Lower lobe of right lung (tissue), 2 donors: Measurements from ENCODE around the gene APOBR. TPM values are rescaled to one million over a fixed set of nuclear protein-coding genes. Genes with fewer than 3 reads are reported as not detected.

Experiments
- ATAC-seq, 2 donors: fragments of 200-7000 bp; cut with Tn5 transposase; one replicate each; pipeline ENCODE4 v1.9.1; 2020 to 2022; ENCODE audit warnings: mild to moderate bottlenecking in 2 of 2, moderate library complexity in 2 of 2
- DNase-seq: peaks from one replicate; pipeline ENCODE4 v3.0.0-alpha.2; 2020
- H3K27ac ChIP-seq: fragments of 200-600 bp; one replicate; pipeline ENCODE4 v1.8.0; 2022
- H3K27me3 ChIP-seq: fragments of 200-600 bp; one replicate; pipeline ENCODE4 v1.8.0; 2022; ENCODE audit warnings: low read depth
- H3K36me3 ChIP-seq: fragments of 200-600 bp; one replicate; pipeline ENCODE4 v1.8.0; 2022; ENCODE audit warnings: mild to moderate bottlenecking
- H3K4me1 ChIP-seq: fragments of 200-600 bp; one replicate; pipeline ENCODE4 v1.8.0; 2022
- H3K4me3 ChIP-seq: fragments of 200-600 bp; one replicate; pipeline ENCODE4 v1.8.0; 2022; ENCODE audit warnings: mild to moderate bottlenecking
- H3K9me3 ChIP-seq: fragments of 200-600 bp; one replicate; pipeline ENCODE4 v1.8.0; 2022
- intact Hi-C: fragments of 100-400 bp; cut with DNase I; formaldehyde crosslinking; loops from one replicate; pipeline ENCODE4 v1.11.0; 2022
- total RNA-seq: library from RNA; stranded (reverse); fragmentation: NEBNext Ultra II Directional; extraction: Animal tissue kit (Norgen Biotek cat#: 25700); gene quantifications from one replicate; pipeline ENCODE4 v1.2.1, GENCODE V29; 2021
- TF ChIP-seq, protein P1 (sequence below): fragments of 200-600 bp; IDR thresholded peaks from one replicate; pipeline ENCODE4 v1.8.0; 2022; ENCODE audit warnings: antibody characterized with exemption, mild to moderate bottlenecking
- donor health status: DM: no; HTN: yes; CAD: no; lungs with severe emphysema.

The APOBR gene
- total RNA-seq, 1 donor from 2014 or later: 29.2 TPM

DNA sequence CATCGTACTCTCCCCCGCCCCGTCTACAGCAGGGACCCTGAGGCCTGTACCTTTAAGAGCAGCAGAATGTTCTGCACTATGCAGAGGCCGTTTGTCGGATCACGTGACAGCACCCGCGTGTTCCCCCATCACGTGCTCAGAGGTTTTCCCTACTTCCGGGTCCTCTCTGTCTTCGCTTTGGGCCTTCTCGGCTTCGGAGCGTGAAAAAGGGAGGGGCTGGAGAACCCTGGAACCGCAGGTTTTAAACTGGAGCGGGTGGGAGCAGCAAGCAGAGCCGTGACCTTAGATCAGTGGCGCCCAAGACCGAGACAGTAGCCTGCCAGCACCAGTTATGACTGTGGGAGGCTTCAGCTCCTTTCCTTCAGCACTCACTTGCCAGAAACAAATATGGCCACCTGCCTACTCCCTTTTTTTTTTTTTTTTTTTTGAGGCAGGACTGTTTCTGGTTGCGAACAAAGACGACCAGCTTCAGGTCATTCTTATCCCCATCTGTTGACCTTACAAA lies 2.4 kb upstream of the APOBR start, which contains the start of gene CLN3:
Gene CLN3, minus strand, starts transcription at position 105 of the 505 bp plus-strand sequence. CDS start 315 bp downstream, outside the sequence.
- TF ChIP-seq, protein P1, sequence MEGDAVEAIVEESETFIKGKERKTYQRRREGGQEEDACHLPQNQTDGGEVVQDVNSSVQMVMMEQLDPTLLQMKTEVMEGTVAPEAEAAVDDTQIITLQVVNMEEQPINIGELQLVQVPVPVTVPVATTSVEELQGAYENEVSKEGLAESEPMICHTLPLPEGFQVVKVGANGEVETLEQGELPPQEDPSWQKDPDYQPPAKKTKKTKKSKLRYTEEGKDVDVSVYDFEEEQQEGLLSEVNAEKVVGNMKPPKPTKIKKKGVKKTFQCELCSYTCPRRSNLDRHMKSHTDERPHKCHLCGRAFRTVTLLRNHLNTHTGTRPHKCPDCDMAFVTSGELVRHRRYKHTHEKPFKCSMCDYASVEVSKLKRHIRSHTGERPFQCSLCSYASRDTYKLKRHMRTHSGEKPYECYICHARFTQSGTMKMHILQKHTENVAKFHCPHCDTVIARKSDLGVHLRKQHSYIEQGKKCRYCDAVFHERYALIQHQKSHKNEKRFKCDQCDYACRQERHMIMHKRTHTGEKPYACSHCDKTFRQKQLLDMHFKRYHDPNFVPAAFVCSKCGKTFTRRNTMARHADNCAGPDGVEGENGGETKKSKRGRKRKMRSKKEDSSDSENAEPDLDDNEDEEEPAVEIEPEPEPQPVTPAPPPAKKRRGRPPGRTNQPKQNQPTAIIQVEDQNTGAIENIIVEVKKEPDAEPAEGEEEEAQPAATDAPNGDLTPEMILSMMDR: no peak
- H3K36me3 ChIP-seq: peaks cover 30% of the 10 kb centered on the region
- peaks cover 33% of the 10 kb centered on the region for H3K4me1 ChIP-seq
- peak within 1 kb of the TSS; percentile 98 for H3K27ac ChIP-seq
- no peaks in the 10 kb centered on the region for H3K27me3 ChIP-seq
- peak within 1 kb of the TSS; percentile 99 for H3K4me3 ChIP-seq
- intact Hi-C loops: no loop called here
- peak; percentile 94 to 96 for ATAC-seq
- DNase-seq: peak; percentile 95
- no peaks in the 10 kb centered on the region for H3K9me3 ChIP-seq

DNA sequence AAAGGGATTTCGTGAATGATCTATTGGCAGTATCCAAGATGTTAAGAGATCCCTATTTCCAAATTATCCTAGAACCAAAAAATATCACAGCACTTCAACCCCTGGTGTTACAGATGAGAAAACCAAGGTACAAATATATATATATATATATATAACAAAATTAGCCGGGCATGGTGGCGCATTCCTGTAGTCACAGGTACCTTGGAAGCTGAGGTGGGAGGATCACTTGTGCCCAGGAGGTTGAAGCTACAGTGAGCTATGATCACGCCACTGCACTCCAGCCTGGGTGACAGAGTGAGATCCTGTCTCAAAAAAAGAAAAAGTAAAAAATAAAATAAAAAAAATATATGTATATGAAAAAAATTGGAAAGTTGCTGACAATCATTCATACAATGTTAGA lies 1.9 kb upstream of the APOBR start:
- ATAC-seq: no peak

DNA sequence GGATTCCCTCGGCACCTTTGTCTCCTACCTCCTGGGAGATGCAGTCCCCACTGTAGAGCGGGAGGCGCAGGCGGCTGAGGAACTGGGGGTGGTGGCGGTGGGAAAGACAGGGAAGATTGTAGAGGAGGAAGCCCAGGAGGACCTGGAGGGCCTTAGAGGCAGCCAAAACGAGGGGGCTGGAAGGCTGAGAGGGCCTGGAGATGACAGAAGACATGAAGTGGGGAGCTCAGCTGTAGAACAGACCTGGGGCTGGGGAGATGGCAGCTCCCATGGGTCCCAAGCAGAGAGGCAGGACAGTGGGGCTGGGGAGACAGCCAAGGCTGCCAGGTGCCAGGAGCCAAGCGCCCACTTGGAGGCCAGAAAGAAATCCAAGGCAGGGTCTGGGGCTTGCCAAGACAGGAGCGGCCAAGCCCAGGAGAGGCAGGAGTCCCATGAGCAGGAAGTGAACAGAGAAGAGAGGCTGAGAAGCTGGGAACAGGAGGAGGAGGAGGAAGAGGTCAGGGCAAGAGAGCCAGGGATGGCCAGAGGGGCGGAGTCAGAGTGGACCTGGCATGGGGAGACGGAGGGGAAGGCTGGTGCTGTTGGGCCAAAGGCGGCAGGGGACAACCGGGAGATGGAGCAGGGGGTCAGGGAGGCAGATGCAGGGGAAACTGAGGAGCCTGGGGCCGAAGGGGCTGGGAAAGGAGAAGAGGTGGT lies 803 bp downstream of the APOBR start:
- Histone ChIP-seq H3K9me3 (no peaks in the 10 kb centered on the region), H3K4me3 (peak overlapping the region; percentile 50), H3K27me3 (no peaks in the 10 kb centered on the region), H3K27ac (peak overlapping the region; percentile 98), H3K36me3 (no peaks in the 10 kb centered on the region), H3K4me1 (peaks cover 26% of the 10 kb centered on the region)
- ATAC-seq (no peak), DNase-seq (no peak)
- TF ChIP-seq, protein P1: no peak
- intact Hi-C loops: no loop called here

More for the DNA sequence above, 1.9 kb upstream of the APOBR start:
- intact Hi-C loops: no loop called here
- Histone ChIP-seq H3K27me3 (no peaks in the 10 kb centered on the region), H3K36me3 (peaks cover 25% of the 10 kb centered on the region), H3K9me3 (no peaks in the 10 kb centered on the region), H3K27ac (peak overlapping the region; percentile 98), H3K4me1 (peaks cover 33% of the 10 kb centered on the region), H3K4me3 (peak overlapping the region; percentile 99)
- TF ChIP-seq, protein P1: no peak
- DNase-seq: no peak

DNA sequence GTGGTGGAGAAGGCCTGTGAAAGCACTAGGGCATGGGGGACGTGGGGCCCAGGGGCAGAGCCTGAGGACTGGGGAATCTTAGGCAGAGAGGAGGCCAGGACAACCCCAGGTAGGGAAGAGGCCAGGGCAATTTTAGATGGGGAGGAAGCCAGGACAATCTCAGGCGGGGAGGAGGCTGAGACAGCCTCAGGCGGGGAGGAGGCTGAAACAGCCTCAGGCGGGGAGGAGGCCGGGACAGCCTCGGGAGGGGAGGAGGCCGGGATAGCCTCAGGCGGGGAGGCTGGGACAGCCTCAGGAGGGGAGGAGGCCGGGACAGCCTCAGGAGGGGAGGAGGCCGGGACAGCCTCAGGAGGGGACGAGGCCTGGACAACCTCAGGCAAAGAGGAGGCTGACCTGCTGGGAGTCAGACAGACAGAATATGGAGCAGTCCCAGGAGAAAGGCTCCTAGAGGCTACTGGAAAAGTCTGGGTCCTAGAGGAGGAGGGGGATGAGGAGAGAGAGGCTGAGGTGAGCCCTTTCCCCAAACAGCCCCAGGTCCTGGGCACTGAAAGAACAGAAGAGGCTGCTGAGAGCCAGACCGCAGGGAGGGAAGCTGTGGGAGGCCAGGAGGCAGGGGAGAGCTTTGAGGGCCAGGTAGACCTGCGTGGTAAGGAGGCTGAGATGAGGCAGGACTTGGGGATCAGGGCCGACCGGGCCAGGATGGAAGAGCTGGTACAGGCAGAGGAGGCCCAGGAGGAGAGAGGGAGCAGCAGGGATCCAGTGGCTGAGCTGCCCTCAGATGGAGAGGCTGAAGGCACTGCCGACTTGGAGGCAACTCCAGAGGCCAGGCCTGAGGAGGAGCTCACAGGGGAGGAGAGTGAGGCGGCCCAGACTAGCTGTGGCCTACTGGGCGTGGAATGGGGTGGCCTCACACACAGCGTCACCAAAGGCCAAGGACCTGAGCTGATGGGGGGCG lies 1.6 kb downstream of the APOBR start:
- Histone ChIP-seq H3K9me3 (no peaks in the 10 kb centered on the region), H3K36me3 (no peaks in the 10 kb centered on the region), H3K27ac (peak overlapping the region; percentile 98), H3K4me1 (peaks cover 18% of the 10 kb centered on the region), H3K27me3 (no peaks in the 10 kb centered on the region), H3K4me3 (peak overlapping the region; percentile 50)
- TF ChIP-seq, protein P1: no peak
- intact Hi-C loops: no loop called here
- DNase-seq (no peak), ATAC-seq (no peak)

DNA sequence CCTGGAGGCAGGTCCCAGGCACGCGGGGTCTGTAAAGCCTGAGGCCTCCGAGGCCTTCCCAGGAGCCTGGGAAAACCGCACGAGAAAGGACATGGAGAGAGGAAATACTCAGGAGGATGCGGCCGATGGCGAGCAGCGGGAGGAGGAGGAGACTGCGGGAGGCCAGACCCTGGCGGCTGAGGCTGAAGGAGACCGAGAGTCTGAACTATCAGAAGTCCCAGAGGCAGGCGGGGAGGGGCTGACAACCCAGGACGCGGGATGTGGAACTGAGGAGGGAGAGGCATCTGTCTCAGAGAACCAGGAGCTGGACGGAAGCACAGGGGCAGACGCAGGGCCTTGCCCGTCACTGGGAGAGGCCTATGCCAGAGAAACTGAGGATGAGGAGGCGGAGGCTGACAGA lies 2.4 kb downstream of the APOBR start:
- TF ChIP-seq, protein P1: no peak
- ATAC-seq: no peak
- Histone ChIP-seq H3K4me3 (no peak overlapping the region), H3K27ac (no peak overlapping the region), H3K4me1 (peaks cover 16% of the 10 kb centered on the region), H3K27me3 (no peaks in the 10 kb centered on the region), H3K36me3 (no peaks in the 10 kb centered on the region), H3K9me3 (no peaks in the 10 kb centered on the region)
- intact Hi-C loops: no loop called here
- no peak for DNase-seq
